ENCODE results near the gene SPATA31A7.
"Not testable (repeated sequence)": the region's sequence is repeated elsewhere in the genome, so short reads cannot be mapped to it uniquely, and the experiment has no call there.

SPATA31A7 gene

DNA sequence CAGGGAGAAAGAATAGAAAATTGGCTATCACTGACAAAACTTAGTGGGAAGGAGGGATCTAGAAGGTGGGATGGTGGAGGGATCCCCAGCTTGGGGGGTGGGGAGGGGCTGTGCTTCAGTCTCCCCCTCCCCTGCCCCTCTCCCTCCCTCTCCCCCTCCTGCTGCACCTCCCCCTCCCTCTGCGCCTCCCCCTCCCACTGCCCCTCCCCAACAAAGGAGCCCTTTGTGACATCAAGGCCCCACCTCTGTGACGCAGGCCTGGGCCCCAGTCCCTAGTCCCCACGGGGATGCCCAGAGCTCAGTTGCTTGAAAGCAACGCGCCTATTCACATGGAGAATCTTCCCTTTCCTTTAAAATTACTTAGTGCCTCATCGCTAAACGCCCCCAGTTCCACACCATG is at the start of gene SPATA31A7:
Gene SPATA31A7, plus strand, starts transcription at position 301 of the 400 bp plus-strand sequence. Its CDS starts 29 bp downstream, at position 330.
- DNase-seq: not testable (repeated sequence)

DNA sequence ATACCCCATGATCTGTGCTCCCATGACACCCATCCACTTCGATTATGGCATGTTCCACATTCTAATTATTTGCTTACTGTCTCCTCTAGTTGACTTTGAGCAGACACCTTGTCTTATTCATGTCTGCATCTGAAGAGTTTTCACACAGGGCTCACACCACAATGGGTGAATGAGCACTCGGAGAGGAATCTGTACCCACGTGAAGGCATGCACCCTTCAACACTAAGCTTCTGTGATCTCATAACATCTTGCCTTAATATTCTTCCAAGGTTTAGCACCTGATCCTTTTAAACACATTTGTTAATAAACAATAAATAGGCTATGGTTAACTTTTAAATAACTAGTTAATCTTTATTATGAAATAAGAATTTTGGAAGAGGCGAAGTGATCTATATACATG is 36.6 kb downstream of the SPATA31A7 start:
- DNase-seq: not testable (repeated sequence)

Data from activated T-cell treated with anti-CD3 and anti-CD28 coated beads, Interleukin-2, amount 50 U/mL, for 48 hours (primary cell).